ENCODE results near the gene GNAI2.
"Not testable (repeated sequence)": the region's sequence is repeated elsewhere in the genome, so short reads cannot be mapped to it uniquely, and the experiment has no call there.

Gene GNAI2

DNA sequence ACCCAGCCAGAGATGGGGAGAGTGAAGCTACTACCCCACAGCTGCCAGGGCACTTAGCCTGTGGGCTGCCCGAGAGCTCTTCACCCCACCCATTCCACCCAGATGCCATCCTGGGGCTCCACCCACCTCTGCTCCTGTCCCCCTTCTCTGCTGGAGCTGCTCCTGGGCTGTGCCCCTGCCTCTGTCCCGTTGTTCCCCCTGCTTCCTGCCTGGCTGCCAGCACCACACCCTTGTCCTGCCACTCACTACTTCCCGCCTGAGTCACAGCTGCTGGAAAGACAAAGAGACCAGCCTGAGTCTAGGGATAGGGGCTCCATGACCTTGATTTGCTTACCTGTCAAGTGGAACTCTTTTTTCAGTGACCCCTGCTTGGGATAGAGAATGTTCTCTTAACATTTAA lies 12.4 kb downstream of the GNAI2 start:
- no peak for DNase-seq

DNA sequence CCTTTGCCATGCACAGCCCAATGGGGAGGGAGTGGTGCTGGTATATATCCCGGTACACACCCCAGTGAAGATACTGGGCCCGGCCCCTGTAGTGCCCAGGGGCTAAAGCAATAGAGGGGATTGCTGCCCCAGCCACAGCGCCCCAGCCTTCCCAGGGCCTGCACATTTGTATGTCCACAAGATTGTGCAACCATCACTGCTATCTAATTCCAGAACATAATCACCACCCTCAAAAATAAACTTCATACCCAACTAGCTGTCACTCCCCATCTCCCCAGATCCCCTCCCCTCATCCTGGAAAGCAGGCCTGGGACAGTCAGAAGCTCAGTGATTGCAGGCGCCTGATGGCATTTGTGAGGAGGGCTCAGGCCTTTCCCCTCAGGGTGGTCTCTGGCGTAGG lies 13.5 kb downstream of the GNAI2 start:
- no peak for DNase-seq

DNA sequence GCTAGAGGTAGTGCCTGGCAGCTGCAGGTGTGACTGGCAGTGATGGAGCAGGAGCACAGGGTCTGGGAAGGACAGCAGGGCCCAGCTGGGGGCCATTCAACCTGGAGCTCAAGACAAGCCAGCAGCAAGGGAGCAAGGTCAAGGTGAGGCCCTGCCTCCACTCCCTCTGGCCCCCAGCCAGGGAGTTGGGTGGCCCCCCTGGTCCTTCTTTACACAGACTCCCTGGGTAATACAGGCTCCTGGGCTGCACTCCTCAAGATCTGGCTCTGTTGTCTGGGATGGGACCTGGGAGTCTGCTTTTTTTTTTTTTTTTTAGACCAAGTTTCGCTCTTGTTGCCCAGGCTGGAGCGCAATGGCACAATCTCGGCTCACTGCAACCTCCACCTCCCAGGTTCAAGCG lies 14.5 kb downstream of the GNAI2 start:
- no peak for DNase-seq

DNA sequence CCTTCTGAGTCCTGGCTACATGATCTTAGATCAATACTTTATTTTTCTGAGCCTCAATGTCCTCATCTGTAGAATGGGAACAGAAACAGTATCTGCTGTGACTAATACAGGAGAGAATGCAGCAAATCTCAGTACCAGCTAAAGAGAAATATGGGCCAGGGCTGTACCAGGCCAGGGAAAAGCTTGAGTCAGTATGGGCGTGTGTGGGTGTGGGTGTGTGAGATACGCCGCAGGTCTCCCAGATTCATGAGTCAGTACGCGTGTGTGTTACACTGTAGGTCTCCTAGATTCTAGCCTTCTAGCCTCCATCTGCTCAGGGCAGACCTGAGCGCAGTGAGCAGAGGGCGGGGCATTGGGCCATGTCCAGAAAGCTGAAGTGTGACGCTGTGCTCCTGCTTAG lies 15.2 kb downstream of the GNAI2 start:
- DNase-seq, result no peak

DNA sequence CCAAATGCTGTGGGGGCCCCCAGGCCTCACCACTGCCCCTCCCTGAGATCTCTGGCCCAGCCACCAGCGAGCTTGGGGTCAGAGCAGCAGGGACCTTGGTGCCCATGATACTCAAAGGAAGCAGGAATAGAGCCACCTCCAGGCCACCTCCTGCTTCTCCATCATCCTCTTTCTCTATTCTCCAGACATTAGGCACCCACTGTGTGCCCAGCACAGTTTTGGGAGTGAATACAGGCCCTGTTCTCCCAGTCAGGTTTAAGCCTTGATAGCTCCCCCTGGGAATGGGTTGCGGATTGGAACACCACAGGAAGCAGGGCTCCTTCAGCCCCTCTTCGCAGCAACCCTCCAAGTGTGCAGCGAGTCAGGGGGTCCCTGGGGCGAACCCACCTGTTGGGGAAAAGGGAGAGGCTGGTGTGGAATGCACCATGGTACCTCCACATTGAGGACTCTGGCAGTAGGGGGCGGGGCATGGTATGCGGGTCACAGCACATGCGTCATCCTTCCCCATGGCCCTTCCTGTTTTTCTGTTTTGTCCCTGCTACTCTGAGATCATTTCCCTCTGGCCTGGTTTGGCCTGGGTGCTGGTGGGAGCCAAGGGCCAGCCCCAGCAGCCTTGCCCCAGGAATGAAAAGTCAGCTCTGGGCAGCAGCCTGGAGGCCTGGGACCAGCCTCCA lies 18.7 kb downstream of the GNAI2 start:
- DNase-seq, result no peak

DNA sequence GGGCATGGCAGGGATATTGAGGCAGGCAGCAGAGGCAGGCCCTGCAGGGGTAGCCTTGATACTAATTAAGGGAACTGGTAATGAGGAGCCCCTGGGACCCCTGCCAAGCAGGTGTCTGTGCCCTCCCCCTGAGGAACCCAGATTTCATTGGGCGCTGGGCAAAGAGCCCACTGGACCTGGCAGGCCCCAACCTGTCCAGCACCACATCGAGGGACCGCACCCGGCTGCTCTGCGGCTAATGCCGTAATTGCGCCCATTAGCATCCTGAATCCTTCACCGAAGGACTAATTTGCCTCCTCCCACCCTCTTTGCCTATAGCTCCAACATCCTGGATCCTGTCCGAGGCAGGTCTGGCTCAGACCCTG lies 19.2 kb downstream of the GNAI2 start:
- no peak for DNase-seq

DNA sequence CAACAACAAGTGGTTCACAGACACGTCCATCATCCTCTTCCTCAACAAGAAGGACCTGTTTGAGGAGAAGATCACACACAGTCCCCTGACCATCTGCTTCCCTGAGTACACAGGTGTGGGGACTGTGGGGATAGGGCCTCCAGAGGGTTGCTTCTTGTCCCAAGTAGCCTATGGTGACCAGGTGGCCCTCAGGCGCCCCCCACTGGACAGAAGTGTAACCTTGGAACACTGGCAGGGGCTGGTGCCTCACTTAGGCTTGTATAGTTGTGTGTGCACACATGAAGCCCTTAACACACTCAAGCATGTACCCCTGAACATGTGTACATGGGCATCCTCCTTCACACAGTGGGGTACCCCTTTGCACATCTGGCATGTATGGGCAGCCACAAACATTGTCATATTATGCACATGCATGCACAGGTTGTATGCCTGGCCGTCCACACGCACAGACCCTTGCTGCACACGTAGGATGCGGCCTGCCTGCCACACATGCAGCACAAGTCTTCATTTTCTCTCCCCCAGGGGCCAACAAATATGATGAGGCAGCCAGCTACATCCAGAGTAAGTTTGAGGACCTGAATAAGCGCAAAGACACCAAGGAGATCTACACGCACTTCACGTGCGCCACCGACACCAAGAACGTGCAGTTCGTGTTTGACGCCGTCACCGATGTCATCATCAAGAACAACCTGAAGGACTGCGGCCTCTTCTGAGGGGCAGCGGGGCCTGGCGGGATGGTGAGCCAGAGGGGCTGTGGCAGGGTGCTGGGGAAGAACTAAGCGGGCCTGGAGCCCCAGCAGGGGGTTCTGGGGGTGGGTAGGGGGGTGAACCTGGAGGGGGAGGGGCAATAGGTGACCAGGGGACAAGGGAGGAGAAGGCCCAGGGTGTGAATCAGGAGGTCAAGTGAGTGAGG lies 21.2 kb downstream of the GNAI2 start:
- DNase-seq, result no peak

DNA sequence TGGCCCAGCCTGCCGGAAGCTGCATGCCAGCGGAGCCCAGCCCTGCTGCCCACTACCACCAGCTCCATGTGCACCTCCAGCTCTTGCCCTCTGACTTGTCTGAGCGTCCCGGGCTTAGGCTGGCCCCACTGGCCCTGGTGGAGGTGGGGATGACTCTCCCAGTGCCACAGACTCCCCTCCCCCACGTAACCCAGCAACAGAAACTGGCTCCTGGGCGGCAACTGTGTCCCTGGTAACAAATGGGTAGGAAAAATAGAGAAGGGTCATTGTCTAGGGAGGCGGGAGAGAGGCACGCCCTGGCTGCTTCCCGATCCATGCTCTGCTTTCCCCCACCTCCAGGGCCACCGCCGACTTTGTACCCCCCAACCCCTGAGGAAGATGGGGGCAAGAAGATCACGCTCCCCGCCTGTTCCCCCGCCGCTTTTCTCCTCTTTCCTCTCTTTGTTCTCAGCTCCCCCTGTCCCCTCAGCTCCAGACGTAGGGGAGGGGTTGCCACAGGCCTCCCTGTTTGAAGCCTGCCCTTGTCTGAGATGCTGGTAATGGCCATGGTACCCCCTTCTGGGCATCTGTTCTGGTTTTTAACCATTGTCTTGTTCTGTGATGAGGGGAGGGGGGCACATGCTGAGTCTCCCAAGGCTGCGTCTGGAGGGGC lies 22.2 kb downstream of the GNAI2 start:
- no peak for DNase-seq

DNA sequence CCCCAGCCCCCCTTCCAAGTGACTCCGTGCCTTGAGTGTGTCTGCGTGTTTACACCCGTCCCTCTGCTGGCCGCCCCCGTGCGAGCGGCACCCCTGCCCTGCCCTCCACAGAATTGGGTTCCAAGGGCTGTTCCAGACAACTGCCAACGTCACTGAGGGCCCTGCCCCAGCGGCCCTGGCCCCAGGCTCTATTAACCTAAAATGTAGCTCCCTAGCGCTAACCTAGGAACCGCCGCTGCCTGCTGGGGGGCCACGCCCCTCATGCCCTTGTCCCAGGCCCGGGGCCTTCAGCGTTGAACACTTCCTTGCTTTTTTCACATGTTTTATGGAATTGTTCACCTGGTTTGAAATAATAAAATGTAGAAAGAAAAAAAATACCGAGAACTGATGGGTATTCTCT lies 23.0 kb downstream of the GNAI2 start:
- no peak for DNase-seq

DNA sequence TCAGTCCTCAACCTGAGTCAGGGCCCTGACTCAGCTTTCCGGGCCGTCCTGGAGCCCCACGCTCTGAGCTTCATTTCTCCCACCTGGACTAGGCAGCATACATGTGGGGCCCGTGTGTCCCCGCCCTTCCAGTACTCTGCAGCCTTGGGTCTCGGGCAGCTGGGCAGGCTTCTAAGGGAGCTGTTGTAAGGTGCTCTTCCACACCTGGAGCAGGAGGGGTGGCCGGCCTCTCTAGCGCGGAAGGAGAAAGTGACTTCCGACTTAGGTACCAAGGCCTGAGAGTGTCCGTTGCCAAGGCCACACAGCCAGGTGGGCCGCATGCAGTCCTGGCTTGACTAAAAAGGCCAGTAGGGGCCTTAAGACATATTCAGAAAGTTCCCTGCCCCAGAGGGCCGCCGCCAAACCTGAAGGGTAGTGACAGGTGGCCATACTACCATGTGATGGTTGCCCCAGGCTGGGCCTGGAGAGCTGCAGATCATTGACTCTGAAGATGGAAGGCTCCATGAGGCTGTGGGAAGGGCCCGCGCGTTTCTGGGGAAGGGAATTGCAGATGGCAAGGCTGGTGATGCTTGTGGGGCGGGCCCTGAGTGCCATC lies 23.5 kb downstream of the GNAI2 start:
- DNase-seq, result no peak

DNA sequence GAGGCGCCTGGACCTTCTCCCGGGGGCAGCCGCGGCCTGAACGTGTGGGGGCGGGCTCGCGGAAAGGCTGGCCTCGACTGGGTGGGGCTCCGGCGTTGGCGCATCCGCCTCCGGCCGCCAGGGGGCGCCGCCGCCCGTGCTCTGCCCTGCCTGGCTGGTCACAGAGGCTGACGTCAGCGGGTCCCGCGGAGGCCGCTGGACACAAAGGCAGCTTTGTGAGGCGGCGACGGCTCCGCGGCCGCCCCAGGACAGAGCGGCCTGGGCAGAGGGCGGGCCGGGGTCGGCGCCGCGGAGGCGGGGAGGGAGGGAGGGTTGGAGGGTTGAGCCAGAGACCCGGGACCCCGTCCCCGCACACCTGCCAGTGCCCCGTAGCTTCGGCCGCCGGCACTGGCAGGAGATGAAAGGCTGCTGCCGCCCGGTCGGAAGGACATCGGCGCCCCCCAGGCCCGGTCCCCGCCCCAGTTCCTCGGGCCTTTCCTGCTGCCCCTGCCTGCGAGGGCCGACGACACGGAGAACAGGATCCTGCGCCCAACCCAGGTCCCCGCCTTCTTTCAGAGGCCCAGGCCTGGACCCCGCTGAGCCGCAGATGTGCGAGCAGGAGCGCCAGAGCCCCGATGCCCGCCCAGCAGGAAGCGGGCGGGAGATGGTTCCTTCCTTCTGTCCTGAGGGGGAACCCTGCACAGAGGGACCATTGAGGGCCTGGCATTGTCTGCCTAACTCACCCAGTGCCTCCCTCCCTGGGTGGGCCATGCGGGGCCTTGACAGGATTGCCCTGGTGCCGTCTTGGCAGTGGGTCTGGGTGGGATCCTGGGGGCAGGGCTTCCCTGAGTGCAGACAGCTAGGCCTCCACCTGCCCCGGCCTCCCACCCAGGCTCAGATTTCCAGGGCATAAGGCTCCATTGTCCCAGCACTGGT lies 24.3 kb downstream of the GNAI2 start:
- DNase-seq, result peak; percentile 97

DNA sequence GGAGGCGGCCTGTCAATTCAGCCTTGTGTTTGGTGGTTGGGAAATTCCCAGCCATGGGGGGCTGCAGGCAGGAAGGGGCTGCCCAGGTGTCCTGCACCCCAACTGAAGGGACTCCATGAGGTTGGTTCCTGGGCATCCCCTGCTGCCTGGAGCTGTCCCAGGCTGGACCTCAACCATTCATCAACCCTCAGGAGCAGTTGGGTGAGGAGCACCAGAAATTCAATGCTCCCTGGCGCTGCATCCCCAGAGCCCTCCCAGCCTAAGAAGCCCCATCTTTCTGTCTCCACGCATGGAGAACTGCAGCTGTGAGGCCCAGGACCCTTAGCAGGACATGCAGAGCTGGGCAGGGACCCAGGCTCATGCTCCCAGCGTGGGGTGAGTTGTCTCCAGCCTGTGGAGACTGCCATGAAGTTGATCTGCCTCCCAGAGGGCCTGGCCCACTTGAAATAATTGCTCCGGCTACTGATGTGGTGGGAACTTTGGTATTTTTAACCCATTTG lies 25.0 kb downstream of the GNAI2 start:
- DNase-seq, result no peak

DNA sequence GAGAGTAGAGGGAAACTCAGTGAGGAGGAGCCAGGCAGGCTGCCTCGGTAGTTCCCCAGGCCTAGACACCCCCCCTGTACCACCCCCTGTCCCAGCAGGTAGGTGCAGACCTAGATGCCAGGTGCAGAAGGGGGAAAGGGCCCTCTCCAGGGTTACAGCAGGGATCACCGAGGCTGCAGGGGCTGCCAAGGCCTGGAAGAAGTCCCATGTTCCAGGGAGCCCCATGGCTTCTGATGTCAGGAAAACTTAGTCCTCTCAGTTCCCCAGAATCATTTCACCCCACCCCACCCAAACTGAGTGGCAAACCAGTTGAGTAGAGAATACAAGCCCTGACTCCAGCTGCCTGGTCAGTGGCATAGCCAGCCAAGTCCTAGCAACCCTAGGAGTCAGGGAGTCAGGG lies 25.5 kb downstream of the GNAI2 start:
- no peak for DNase-seq

DNA sequence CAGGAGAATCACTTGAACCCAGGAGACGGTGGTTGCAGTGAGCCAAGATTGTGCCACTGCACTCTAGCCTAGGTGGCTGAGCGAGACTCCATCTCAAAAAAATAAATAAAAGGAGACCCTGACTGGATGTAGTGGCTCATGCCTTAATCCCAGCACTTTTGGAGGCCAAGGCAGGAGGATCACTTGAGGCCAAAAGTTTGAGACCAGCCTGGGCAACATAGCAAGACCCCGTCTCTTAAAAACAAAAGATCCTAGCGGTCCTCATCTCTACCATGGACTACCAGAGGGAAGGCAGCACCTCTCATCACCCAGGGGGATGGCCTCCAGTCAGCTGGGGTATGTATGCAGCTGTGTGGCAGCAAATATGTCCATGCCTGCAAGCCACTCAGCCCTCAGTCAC lies 26.2 kb downstream of the GNAI2 start:
- DNase-seq, result not testable (repeated sequence)

DNA sequence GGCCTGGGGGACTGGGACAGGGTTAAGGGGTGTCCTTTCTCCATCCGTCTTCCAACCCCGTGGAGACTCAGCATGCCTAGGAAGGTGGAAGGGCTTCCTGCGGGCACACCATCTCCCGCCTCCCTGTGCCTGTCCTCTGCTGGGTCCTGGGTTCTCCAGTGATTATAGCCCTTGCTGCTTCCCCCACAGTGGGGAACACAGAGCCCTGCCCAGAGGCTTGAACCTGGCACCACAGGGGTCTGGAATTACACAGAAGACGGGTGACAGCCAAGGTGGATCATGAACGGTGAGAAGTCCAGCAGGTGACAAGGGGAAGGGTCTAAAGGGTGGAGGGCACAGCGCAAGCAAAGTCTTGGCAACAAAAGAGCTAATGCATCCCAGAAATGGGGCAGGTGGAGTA lies 26.8 kb downstream of the GNAI2 start:
- DNase-seq, result no peak

DNA sequence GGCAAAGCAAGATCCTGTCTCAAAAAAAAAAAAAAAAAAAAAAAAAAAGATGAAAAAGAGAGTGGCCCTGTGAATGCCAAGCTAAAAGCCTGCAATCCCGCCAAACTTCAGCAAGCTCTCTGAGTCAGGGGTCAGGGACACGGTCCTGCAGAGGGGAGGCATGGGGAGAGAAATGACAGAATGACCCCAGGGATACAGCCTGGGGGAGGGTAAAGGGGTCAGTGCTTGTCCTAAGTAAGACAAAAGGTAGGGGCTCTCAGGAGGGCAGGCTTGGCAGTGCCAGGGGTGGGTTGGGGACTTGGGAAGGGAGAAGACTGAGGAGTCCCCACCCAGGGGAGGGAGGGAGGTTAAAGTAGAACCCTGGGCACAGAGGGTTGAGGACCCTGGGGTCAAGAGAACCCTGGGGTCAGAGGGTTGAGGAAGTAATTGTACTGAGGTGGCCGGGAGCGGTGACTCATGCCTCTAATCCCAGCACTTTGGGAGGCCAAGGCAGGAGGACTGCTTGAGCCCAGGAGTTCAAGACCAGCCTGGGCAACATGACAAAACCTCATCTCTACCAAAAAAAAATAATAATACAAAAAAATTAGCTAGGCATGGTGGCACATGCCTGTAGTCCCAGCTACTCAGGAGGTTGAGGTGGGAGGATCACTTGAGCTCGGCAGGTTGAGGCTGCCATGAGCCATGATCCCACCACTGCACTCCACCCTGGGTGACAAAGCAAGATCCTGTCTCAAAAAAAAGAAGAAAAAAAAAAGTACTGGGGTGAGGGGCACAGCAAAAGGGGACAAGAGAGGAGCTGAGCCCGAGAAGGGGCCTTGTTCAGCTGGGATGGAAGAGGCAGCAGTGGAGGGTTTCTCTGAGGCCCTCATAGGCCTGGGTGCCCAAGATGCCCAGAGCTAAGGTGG lies 27.7 kb downstream of the GNAI2 start:
- no peak for DNase-seq

DNA sequence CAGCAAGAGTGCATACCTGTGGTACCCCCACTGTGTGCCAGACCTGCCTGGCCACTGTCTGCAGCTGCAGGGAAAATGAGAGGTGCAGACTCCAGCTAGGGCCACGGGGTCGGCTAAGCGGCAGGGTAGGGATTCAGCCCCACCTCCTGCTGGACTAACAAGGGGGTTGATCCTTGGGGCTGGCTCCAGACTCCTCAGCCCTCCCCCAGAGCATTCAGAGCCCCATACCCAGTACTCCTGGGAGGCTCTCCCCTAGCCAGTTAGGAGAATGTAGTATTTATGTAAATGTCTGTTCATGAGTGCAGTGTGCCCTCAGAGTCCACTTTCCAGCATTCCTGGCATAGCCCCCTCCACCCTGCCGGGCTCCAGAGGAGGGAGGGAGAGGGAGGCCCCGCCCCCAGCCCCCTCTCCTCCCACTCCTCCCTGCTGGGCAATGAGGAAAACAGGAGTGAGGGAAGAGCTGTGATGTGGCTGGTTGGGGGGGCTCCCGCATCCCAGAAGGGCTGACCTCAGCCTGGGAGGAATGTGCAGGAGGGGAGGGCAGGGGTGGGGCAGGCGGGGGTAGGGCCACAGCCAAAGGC lies 28.5 kb downstream of the GNAI2 start:
- peak; percentile 93 for DNase-seq

DNA sequence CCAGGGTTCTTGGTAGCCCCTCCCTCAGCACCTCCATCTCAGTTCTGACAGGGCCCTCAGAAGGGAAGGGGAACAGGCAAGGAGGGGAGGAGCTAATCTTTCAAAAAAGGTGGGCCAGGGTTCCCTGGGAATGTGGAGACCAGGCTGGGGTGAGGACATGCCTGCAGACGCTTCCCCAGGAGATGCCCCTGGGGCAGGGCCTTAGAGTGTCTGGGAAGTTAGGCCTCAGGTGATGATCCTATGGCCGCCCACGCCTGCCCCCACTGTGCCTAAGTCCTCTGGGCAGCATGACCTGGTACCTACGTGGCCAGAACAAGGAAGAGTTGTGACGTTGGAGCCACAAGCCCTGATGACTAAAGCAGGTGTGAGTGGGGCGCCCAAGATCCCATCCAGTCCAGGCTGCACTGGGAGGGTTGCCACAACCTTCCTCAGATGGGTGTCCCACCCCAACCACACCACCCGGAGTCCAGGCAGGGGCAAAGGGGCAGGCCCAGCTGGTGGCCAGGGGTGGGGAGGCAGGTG lies 29.0 kb downstream of the GNAI2 start:
- no peak for DNase-seq

DNA sequence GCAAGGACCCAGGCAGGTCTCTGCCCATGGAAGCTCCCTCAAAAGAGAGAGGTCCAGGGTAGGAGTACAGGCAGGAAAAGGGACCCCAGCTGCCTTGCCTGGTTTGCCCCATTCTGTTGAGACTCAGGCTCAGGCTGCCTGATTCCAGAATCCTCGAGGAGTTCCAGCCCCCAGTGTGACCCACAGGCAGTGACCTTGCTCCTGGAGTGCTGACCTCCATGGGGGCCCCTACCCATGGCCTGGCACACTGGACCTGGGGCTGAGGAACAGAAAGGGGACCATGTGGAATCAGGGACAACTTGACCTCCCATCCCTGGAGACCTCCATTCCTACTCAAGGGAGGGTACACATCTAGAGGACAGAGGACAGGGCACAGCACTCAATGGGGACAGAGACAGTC lies 29.6 kb downstream of the GNAI2 start:
- no peak for DNase-seq

DNA sequence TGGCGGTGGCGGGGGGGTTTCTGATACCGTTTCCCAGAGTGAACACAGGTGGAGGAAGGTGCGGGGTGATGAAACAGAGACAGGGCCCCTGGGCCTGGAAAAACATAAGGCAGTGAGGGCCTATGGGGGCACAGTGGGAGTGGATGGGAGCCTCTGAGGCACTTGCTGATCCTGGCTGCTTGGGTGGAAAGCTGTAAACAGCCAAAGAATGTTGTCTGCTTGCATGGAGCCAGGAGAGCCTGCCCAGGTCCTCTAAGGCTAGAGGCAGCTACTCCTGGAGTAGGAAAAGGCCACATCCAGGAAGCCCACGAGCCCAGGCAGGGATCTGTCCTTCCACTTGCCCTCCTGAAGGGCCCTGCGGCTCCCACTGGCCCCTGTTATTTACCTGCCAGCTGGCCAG lies 30.0 kb downstream of the GNAI2 start:
- no peak for DNase-seq

DNA sequence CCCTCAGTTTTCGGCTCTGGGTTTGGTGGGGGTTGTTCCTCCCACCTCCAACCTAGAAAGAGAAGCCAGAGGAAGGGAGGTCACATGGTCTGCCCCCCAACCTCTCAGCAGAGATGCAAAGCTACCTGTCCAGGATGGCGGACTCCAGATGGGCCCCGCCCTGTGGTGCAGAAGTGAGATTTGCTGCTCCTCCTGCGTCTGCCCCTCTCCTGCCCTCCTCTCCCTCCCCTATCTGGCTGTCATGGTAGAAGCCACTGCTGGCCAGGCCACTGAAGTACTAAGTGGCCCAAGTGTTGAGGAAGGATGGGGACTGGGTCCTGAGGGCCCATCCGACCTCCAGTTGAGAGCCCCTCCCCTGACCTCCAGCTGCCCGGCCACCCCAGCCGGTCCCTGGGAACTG lies 30.8 kb downstream of the GNAI2 start:
- DNase-seq, result no peak
